ENCODE data around the gene HOXC6. TPM values are rescaled to one million over a fixed set of nuclear protein-coding genes. Genes with fewer than 3 reads are reported as not detected.
A peak's percentile ranks its signal among the peaks of the same experiment; 100 is the strongest.

Gene HOXC6
- total RNA-seq, 2 experiments from 2014 or later, result not detected

- Mint-ChIP-seq H3K4me1 (peaks cover 21% of the 10 kb centered on the region), H3K4me3 (no peak overlapping the region), H3K27me3 (peaks cover 95% of the 10 kb centered on the region), H3K27ac (no peak overlapping the region), H3K36me3 (peaks cover 1% of the 10 kb centered on the region), H3K9me3 (ENCODE audit: low read depth) (no peaks in the 10 kb centered on the region)
- no peak for ATAC-seq
- CTCF ChIA-PET, result no interaction called here
- no peak for DNase-seq
Measured at GRCh38 chr12:53994264-53995001, 33.8 kb upstream of the HOXC6 start.

- Mint-ChIP-seq H3K9me3 (ENCODE audit: low read depth) (no peaks in the 10 kb centered on the region), H3K27me3 (peaks cover 95% of the 10 kb centered on the region), H3K4me1 (peaks cover 17% of the 10 kb centered on the region), H3K4me3 (peak overlapping the region; percentile 62), H3K27ac (peak overlapping the region; percentile 43), H3K36me3 (peaks cover 1% of the 10 kb centered on the region)
- DNase-seq, result peak; percentile 52
- CTCF ChIA-PET, result interaction anchor here (1.5 kb wide), 1 partner anchor 293 kb away, joined by 4 read pairs; no protein-coding TSS in a partner anchor
- no peak for ATAC-seq
Measured at GRCh38 chr12:53995002-53995377, 33.2 kb upstream of the HOXC6 start.

GRCh38 chr12:53995378-53996239 lies 32.6 kb upstream of the HOXC6 start:
- peaks cover 95% of the 10 kb centered on the region for H3K27me3 Mint-ChIP-seq
- peaks cover 14% of the 10 kb centered on the region for H3K4me1 Mint-ChIP-seq
- H3K36me3 Mint-ChIP-seq, result peaks cover 1% of the 10 kb centered on the region
- CTCF ChIA-PET, result interaction anchor here (1.1 to 1.5 kb wide), 3 partner anchors 10 to 294 kb away, joined by 4 to 7 read pairs (median 4); no protein-coding TSS in a partner anchor
- no peaks in the 10 kb centered on the region for H3K9me3 Mint-ChIP-seq (ENCODE audit: low read depth)
- DNase-seq (no peak), ATAC-seq (peak; percentile 68)
- peak overlapping the region; percentile 53 for H3K27ac Mint-ChIP-seq
- peak overlapping the region; percentile 62 for H3K4me3 Mint-ChIP-seq

- DNase-seq (no peak), ATAC-seq (no peak)
- H3K36me3 Mint-ChIP-seq, result peaks cover 1% of the 10 kb centered on the region
- CTCF ChIA-PET, result interaction anchor here (1.1 to 6.1 kb wide), 8 partner anchors 9 to 294 kb away, joined by 4 to 41 read pairs (median 6); partner anchors contain the start of genes HOXC10, HOXC5 and HOXC8
- H3K27me3 Mint-ChIP-seq, result peaks cover 96% of the 10 kb centered on the region
- peak overlapping the region; percentile 62 for H3K4me3 Mint-ChIP-seq
- peaks cover 14% of the 10 kb centered on the region for H3K4me1 Mint-ChIP-seq
- H3K27ac Mint-ChIP-seq, result no peak overlapping the region
- no peaks in the 10 kb centered on the region for H3K9me3 Mint-ChIP-seq (ENCODE audit: low read depth)
Measured at GRCh38 chr12:53996240-53997203, 31.7 kb upstream of the HOXC6 start.

GRCh38 chr12:53997204-53998109 lies 30.8 kb upstream of the HOXC6 start:
- CTCF ChIA-PET, result interaction anchor here (1.3 to 6.1 kb wide), 7 partner anchors 8 to 210 kb away, joined by 4 to 41 read pairs (median 7); partner anchors contain the start of genes HOXC10, HOXC5 and HOXC8
- peaks cover 96% of the 10 kb centered on the region for H3K27me3 Mint-ChIP-seq
- peaks cover 1% of the 10 kb centered on the region for H3K36me3 Mint-ChIP-seq
- H3K4me1 Mint-ChIP-seq, result peaks cover 14% of the 10 kb centered on the region
- H3K27ac Mint-ChIP-seq, result no peak overlapping the region
- H3K4me3 Mint-ChIP-seq, result no peak overlapping the region
- ATAC-seq, result no peak
- H3K9me3 Mint-ChIP-seq (ENCODE audit: low read depth), result no peaks in the 10 kb centered on the region
- DNase-seq, result no peak

- no peaks in the 10 kb centered on the region for H3K9me3 Mint-ChIP-seq (ENCODE audit: low read depth)
- H3K4me3 Mint-ChIP-seq, result no peak overlapping the region
- H3K36me3 Mint-ChIP-seq, result peaks cover 1% of the 10 kb centered on the region
- CTCF ChIA-PET, result interaction anchor here (1.1 to 6.1 kb wide), 9 partner anchors 7 to 210 kb away, joined by 3 to 41 read pairs (median 6); partner anchors contain the start of genes HOXC10, HOXC5 and HOXC8
- peaks cover 14% of the 10 kb centered on the region for H3K4me1 Mint-ChIP-seq
- H3K27me3 Mint-ChIP-seq, result peaks cover 97% of the 10 kb centered on the region
- no peak overlapping the region for H3K27ac Mint-ChIP-seq
- DNase-seq, result no peak
- no peak for ATAC-seq
Measured at GRCh38 chr12:53998110-53998899, 29.9 kb upstream of the HOXC6 start.

GRCh38 chr12:53998900-53999236 lies 29.4 kb upstream of the HOXC6 start:
- ATAC-seq (no peak), DNase-seq (no peak)
- peaks cover 97% of the 10 kb centered on the region for H3K27me3 Mint-ChIP-seq
- H3K9me3 Mint-ChIP-seq (ENCODE audit: low read depth), result no peaks in the 10 kb centered on the region
- CTCF ChIA-PET, result interaction anchor here (1.1 to 6.1 kb wide), 7 partner anchors 10 to 209 kb away, joined by 3 to 41 read pairs (median 6); partner anchors contain the start of genes HOXC10, HOXC5 and HOXC8
- no peak overlapping the region for H3K27ac Mint-ChIP-seq
- peaks cover 14% of the 10 kb centered on the region for H3K4me1 Mint-ChIP-seq
- no peak overlapping the region for H3K4me3 Mint-ChIP-seq
- H3K36me3 Mint-ChIP-seq, result peaks cover 1% of the 10 kb centered on the region

GRCh38 chr12:53999559-54000115 lies 28.6 kb upstream of the HOXC6 start:
- no peak for ATAC-seq

GRCh38 chr12:54000116-54001114 lies 27.8 kb upstream of the HOXC6 start, which contains the start of gene HOXC9:
HOXC9 (plus strand) TSS chr12:54000161; CDS start chr12:54000189, 28 bp downstream.
- H3K27me3 Mint-ChIP-seq, result peaks cover 97% of the 10 kb centered on the region
- no peak within 1 kb of the TSS for H3K27ac Mint-ChIP-seq
- ATAC-seq (no peak), DNase-seq (no peak)
- CTCF ChIA-PET, result interaction anchor here (0.6 to 6.1 kb wide), 10 partner anchors 10 to 215 kb away, joined by 3 to 41 read pairs (median 3); partner anchors contain the start of genes HOXC10 and HOXC5
- no peaks in the 10 kb centered on the region for H3K36me3 Mint-ChIP-seq
- no peaks in the 10 kb centered on the region for H3K9me3 Mint-ChIP-seq (ENCODE audit: low read depth)
- H3K4me3 Mint-ChIP-seq, result peak within 1 kb of the TSS; percentile 42
- H3K4me1 Mint-ChIP-seq, result peaks cover 10% of the 10 kb centered on the region

More at GRCh38 chr12:53999559-54000115, 28.6 kb upstream of the HOXC6 start:
- DNase-seq, result no peak
- Mint-ChIP-seq H3K4me3 (peak overlapping the region; percentile 42), H3K4me1 (peaks cover 14% of the 10 kb centered on the region), H3K27me3 (peaks cover 97% of the 10 kb centered on the region), H3K9me3 (ENCODE audit: low read depth) (no peaks in the 10 kb centered on the region), H3K27ac (no peak overlapping the region), H3K36me3 (peaks cover 1% of the 10 kb centered on the region)
- CTCF ChIA-PET, result interaction anchor here (0.6 to 6.1 kb wide), 13 partner anchors 9 to 243 kb away, joined by 3 to 41 read pairs (median 3); partner anchors contain the start of genes HOXC10, HOXC5 and HOXC8

All from activated CD8-positive, alpha-beta memory T cell treated with anti-CD3 and anti-CD28 coated beads, Interleukin-2, amount 10 ng/mL, durations not matched to agents 7 days and 5 days (primary cell).